ENCODE data around the gene GABRE.

Gene GABRE, protein sequence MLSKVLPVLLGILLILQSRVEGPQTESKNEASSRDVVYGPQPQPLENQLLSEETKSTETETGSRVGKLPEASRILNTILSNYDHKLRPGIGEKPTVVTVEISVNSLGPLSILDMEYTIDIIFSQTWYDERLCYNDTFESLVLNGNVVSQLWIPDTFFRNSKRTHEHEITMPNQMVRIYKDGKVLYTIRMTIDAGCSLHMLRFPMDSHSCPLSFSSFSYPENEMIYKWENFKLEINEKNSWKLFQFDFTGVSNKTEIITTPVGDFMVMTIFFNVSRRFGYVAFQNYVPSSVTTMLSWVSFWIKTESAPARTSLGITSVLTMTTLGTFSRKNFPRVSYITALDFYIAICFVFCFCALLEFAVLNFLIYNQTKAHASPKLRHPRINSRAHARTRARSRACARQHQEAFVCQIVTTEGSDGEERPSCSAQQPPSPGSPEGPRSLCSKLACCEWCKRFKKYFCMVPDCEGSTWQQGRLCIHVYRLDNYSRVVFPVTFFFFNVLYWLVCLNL

DNA sequence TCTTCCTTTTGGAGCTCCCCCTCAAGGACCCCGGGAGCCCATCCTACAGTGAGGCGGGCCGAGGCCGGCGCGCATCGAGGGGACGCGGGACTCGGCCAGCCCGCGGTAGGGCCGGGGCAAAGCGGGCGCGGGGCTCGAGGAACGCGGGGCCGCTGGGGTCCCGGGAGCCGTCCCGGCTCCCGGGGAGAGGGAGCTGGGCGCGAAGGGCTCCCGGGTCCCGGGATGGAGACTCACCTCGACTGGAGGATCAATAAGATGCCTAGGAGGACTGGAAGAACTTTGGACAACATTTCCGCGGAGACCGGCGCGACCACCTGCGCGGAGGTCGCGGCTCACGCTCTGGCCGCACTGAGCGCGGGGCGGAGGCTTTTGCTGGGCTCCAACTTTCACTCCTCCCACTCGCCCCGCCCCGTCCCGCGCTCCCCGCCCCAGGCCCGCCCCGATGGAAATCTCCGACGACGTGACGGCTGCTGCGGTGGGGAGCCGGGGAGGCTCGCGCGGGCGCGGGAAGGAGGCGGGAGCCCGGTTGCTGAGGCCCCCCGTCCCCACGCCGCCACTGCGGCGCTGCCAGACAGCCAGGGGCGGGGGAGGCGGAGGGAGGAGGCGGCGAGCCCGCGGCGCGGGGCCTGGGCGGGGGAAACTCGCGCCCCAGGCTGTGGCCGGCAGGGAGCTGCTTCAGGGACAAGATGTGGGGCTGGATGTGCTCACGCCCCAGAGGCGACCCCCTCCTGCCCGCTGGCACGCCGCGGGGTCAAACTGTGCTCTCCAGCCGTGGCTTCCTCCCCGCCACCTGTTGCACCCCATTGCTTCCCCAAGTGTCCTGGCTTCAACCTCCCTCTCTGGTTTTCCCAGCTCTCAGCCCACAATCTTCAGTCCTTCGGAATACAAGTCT, at the start of gene GABRE:
TSS of gene GABRE (minus strand) at position 341 of the 892 bp plus-strand sequence. CDS start at position 290, 51 bp downstream.
- DNase-seq, result no peak

DNA sequence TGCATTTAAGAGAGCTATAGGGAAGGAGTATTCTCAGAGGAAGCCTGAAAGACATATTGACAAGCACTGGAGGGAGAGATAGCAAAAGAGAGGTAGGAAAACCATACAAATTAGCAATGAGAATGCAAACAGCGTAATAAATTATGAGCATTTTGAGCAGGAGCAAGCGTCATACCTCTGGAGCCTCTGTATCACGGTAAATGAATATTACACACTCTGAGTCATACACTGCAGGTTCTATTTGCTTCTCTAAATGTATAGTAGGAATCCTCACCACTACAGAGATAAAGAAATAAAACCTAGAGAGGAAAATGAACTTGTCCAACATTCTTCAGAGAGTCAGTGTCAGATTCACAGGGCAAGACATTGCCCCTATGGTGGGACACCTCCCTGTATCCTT, 46.4 kb upstream of the GABRE start:
- DNase-seq, result no peak

DNA sequence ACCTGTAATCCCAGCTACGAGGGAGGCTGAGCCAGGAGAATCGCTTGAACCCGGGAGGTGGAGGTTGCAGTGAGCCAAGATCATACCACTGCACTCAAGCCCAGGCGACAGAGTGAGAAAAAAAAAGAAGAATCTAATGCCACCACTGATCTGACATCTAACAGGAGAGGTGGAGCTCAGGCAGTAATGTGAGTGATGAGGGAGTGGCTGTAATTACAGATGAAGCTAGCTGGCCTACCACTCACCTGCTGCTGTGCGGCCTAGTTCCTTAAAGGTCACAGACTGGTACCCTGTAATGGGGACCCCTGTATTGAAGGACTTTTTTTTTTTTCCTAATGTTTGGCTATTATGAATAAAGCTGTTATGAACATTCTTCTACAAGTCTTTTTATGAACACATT, 25.3 kb upstream of the GABRE start:
- DNase-seq, result no peak

DNA sequence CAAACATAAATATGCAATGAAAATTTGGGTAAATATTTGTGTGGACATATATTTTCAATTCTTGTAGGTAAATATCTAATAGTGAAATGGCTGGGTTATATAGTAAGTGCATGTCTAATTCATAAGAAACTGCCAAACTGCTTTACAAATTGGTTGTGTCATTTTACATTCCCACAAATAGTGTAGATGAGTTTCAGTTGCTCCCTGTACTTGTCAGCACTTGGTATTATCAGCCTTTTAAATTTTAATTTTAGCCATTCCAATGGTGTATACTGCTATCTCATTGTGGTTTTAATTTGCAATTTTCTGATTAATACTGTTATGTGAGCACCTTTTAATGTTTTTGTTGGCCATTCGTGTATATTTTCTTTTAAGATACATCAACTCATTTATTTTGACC, 23.1 kb upstream of the GABRE start:
- no peak for DNase-seq

DNA sequence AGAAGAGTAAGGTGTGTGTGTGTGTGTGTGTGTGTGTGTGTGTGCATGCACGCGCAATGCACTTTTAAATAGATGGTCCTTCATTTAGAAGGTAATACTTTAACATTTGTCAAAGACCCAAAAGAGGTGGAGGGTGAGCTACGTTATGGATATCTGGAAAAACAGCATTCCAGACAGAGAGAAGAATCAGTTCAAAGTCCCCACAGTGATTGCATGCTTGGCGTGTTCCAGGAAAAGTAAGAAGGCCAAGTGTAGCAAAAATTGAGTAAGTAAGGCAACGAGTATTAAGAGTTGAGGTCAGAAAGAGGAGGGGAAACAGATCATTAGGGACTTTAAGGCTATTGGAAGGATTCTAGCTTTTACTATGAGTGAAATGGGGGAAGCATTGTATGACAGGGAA, 21.9 kb upstream of the GABRE start:
- no peak for DNase-seq

DNA sequence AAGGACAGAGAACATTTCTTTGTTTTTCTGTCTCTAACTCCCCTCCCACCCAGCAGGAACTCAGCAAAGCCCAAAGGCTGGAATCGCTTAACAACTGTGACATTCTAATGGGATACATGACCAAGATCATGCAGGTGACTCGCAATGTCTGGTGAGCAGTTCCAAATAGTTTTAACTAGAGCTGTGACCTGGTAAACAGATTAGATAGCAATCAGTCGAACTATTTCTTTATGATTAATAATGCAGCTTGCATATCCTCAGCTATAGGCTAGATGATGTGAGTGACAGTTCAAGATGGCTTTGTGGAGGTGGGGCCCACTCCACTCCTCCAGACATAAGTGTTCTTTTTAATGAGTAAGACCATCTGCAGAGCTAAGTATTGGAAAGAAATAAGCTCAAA, 20.0 kb upstream of the GABRE start:
- DNase-seq, result no peak

DNA sequence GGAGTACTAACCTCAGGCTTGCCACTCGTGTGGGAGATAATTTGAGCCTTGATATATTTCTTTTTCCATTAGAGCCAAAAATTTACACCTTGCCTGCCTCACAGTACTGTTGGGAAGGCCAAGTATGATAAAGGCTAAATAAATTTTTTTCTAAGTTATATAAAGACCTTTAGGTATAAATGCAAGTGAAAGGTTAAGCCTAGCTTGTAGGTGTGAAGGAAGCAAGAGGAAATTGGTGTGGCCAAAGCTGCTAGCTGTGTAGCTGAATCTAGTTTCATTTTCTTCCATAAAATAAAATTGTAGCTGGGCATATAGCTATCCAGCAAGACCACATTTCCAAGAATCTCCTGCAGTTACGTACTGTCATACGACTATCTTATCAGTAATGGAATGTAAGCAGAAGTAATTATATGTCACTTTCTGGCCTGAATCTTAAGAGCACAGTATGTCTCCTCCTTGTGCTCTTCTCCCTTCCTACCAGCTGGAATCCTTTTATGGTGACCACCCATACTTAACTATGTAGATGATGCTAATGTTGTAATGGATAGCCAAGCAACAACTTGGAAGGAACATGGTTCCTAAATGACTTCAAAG, 14.3 kb upstream of the GABRE start:
- no peak for DNase-seq

DNA sequence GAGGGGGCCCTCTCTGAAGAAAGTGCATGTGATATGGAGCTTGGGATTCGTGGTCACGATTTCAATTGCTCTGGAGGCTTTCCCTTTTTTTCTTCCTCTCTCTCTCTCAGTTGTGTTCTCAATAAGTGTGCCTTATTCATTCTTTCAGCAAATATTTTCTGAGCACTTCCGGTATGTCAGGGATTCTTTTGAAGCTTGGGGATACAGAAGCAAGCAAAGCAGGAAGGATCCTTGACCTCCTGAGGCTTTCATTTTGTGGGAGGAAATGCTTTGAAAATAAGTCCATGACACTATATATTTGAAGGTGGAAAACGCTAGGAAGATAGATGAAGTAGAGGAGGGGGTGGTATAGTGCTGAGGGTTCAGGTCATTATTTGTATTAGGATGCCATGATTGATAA, 12.6 kb upstream of the GABRE start:
- no peak for DNase-seq

DNA sequence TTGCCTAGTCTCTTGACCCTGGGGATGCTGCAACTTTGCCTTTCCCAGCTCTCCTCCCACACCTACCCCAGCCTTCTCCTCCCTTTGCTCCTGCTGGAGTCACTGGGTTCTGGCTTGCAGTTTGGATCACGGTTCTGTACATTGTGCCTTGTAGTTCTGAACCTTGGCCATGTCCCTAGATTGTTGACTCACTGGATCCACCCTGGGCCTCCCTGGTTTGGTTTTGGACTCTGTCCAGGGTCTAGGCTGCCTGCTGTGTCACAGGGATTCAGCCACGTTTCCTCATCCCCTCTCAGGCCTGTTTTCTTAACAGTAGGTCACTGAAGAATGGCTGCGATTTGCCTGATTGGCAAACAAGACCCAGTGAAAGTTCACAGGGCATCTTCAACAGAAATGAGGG, 11.5 kb upstream of the GABRE start:
- DNase-seq, result no peak

DNA sequence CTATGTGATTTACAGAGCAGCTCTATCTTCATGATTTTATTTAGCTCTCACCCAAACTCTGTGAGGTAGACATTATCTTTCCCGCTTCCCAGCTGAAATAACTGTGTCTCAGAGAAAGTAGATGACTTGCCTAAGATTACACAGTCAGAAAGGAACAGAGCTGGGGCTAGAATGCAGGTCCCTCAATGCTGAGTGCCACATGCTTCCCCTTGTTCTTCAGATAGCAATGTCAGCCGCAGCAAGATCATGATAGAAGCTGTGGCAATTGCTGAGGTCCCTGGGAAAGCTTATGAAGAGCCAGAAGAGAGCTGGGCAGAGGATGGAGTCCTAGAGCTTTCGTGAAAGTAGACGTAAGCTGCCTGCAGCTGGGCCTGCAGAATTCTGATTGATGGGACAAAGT, 11.1 kb upstream of the GABRE start:
- DNase-seq, result no peak

DNA sequence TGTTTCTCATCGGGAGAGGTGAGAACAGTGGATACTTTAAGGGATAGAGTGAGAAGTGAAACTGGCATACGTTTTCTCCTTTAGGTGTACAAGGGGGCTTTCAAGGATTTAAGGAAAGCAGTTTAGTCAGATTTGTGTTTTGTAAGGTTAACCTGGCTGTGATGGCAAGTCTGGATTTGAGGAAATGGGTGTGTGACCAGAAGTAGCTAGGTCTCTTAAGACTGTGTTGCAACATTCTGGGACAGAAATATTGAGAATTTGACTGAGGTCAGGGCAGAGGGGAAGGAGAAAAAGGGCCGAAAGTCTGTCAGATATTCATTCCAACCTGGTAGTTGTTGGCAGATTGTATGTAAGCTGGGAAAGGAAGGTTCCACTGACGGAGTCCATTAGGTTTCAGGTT, 10.4 kb upstream of the GABRE start:
- DNase-seq, result no peak

DNA sequence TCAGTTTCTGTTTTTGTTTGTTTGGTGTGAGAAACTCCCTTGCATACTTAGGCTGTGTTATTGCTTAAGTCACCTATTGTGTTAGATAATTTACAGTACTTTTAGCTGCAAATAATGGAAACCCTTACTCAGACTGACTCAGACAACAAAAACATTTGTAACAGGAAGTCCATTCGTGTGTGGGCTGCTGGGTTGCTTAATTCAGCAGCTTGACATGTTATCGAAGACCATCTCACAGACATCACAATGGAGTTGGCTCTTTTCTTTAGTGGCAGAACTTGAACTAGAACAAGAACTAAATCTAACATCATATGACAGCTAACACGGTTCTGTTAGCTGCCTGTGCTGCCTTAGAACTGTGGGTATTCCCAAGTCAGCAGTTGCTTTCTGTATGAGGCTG, 9.9 kb upstream of the GABRE start:
- DNase-seq, result no peak

DNA sequence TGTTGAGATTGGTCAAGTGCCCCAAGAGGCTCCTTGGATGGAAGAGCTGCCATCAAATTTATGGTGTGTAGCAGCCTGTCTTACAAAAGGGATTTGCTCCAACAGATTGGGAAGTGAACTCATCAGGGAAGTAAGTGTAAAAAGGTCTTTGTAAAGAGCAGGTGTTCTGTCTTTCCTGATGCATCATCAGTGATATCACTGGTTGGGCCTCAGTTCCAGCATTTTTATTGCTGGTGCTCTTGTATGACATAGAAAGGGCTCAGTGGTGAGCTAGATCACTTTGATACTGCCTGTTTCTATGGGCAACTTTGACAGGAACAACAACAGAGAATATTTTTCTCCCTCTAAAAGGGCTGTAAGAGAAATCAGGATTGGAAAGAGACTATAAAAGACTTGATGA, 8.7 kb upstream of the GABRE start:
- peak; percentile 22 for DNase-seq

DNA sequence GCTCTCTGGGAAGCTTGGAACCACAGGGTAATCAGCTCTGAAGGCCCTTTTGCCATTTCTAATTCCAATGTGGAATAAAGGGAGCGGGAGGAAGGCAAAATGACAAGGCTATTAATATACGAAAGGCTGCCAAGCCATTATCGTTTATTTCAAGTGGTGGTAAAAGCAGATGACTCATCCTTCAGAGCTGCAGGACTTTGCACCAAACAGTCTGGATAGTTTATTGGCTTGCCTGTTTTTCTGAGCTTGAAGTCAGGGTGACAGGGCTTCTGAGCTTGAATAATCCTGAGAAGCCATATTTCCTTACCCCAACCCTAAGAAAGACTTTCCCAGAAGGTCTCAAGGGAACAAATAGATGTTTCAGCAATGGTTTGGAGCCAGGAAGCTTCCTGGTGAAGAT, 7.7 kb upstream of the GABRE start:
- DNase-seq, result peak; percentile 31

DNA sequence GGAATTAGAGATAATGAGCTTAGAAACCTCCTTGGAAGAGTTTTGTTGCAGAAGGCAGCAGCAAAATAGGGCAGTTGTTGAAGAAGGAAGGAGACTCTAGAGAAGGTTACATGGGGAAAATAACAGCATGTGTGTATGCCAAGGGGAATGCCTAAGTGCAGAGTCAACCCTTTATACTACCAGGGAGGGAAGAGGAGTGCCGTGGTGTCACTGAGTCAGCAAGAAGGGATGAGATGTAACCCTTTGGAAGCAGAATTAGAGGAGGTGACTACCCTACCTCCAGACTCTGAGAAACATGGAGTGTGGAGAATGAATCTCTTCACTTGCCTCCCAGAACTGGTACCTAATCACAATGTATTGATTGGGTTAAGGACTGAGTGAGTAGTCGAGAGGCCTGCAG, 6.7 kb upstream of the GABRE start:
- no peak for DNase-seq

DNA sequence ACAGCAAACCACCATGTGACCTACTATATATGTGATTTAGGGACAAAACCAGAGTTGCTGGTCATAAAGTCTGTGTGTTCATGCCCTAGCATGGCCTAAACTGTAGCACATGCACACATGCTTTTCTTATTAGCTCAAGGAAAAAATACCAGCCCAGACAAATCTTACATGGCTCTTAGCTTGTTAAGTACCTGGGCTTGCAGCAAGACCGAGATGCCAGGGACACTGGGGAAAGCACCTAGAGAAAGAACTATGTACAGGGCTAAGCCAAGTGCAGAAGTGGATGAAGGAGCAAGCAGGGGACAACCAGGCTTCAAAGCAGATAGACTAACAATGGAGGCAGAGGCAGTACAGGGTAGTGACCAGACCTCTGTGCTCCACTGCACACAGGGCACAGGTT, 3.4 kb upstream of the GABRE start:
- no peak for DNase-seq

DNA sequence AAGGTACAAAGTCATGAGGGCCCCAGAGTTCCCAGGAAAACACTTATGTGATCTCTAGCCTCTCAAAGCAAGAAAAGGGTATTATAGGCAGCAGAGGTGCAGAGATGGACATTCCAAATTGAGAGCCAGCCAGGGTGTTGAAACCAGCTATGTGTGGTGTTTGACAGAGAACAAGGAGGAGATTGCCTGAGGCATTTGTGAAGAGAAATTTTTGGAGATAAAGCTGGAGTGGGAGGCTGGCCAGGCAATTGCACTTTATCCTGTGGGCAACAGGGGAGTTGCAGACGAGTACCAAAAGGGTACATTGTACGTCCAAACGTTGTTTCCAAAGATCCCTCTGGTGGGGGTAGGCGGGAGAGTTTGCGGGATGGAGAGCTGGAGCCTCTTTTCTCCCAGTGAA, 2.5 kb upstream of the GABRE start:
- DNase-seq, result no peak

DNA sequence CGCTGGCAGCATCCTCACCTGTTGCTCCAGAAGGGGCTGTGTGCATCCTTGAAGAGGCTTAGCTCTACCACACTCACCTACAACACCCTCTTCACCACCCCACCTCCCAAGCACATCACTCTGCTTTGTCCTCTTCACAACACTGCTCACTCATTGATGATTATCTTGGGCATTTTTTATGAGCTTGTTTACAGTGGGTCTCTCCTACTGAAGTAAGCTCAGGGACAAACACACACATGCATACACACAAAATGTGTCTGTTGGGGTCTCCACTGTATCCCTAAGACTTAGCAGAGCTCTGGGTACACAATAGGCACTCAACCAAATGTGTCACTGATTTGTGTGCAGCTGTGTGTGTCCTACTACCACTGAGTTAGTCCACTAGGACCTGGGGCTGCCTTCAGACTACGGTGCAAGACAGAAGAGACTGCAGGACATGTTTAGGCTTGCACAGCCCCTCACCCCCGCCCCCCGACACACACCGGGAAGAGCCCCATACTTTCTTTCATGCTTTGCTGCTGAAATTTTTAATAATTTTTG, 1.3 kb upstream of the GABRE start:
- no peak for DNase-seq

DNA sequence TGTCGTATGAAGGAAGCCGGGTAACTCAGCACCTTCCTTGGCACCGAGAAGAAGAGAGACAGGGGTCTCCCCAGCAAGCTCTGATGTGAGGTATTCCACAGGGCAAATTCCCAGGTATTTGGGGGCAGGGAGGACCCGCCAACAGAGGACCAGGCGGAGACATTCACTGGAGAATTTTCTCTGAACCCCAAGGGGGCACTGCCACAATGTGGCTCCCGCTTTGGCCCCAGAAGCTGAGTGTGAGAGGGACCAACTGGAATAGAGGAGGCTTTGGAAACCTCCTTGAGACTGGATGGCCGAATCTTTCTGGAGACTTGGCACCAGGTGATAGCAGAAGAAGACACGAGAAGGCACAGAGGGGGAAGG, 735 bp upstream of the GABRE start:
- no peak for DNase-seq

DNA sequence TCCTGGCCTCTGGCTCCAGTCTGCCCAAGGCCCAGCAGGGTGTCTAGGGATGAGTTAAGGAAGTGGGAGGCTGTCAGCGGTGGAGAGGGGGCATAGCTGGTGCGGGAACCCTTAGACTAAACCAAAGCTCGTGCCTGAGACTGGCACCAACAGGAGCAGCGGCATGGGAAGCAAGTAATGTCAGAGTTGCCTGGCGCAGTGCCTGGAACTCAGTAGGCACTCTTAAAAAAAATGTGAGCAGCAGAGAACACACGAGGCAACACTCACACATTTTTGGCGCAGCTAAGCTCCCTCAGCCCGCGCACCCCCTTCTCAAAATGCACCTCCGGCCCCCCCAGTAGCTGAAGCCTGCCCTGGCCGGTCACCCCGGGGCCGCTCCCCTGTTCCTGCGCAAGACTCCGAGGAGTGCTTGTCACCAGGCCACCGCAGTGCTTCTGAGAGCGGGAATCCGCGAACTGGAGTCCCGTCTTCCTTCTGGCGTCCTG, 583 bp downstream of the GABRE start:
- peak; percentile 14 for DNase-seq

DNA sequence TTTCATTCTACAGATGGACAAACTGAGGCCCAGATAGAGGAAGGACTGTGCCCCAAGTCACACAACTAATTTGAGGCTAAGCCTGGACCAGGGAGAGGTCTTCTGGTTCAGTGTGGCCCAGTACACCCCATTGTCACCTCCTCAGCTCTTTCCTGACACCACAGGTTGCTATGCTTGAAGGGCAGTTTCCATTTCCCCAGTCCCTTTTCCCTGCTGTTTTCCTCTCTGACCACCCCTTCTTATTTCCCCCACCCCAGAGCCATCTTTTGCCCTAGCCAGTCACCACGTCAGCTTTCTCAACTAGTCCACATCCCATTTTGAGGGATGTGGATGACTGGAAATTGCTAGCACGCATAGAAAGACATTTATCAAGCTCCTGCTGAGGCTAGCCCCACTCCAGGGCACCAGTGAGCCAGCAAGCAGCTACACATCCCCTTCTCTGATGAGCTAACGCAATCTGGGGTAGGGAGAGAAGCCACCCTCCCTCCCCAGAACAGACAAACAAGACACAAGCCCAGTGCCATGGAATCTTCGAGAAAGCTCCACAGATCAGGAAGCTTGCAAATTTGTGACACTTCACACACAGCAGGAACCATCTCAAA, 1.3 kb downstream of the GABRE start:
- DNase-seq, result peak; percentile 21

DNA sequence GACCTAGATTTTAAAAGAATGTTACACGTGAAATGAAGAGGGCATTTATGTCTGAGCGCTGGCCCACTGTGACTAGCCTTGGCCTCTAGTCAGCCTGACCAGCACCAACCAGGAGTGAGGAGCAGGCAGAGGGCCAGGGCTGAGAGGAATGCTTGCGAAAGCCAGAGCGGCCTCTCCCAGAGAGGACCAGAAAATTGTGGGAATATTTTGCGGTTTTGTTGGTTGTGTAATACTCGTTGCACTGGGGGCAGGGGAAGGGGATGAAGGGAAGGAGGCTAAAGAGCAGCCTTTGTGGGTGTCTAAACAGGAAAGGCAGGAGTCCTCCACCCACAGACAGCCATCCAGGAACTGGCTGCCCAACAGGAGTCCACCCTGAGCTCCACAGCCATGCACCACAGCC, 3.8 kb downstream of the GABRE start:
- DNase-seq, result no peak

DNA sequence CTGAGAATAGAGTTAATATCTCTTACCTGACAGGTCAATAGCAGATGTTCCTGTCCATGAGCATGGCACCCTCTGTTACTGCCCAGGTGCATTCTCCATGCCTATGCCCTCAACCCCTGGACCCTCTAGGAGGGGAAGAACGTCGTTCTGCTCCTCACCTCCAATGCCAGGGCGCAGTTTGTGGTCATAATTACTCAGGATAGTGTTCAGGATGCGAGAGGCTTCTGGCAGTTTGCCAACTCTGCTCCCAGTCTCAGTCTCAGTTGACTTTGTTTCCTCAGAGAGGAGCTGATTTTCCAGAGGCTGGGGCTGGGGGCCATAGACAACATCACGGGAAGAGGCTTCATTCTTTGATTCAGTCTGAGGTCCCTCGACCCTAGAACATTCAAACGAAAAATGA, 4.4 kb downstream of the GABRE start:
- no peak for DNase-seq
